PC-9 (cell line): ENCODE results near the gene OR2G2.

Source experiments
- EZH2 ChIP-seq: fragments of 200-600 bp; sonication (generic); IDR thresholded peaks from 2 replicates; pipeline ENCODE4 v1.8.0; 2017; ENCODE audit warnings: antibody characterized with exemption, low read depth
- TF ChIP-seq, protein P1 (sequence below): fragments of 200-600 bp; sonication (generic); conservative IDR thresholded peaks from 2 replicates; pipeline ENCODE4 v1.6.1; 2017; ENCODE audit warnings: mixed run types, antibody characterized with exemption, mild to moderate bottlenecking, moderate library complexity

GRCh38 chr1:247551721-247552120 is 36.4 kb upstream of the OR2G2 start:
- TF ChIP-seq, protein P1, sequence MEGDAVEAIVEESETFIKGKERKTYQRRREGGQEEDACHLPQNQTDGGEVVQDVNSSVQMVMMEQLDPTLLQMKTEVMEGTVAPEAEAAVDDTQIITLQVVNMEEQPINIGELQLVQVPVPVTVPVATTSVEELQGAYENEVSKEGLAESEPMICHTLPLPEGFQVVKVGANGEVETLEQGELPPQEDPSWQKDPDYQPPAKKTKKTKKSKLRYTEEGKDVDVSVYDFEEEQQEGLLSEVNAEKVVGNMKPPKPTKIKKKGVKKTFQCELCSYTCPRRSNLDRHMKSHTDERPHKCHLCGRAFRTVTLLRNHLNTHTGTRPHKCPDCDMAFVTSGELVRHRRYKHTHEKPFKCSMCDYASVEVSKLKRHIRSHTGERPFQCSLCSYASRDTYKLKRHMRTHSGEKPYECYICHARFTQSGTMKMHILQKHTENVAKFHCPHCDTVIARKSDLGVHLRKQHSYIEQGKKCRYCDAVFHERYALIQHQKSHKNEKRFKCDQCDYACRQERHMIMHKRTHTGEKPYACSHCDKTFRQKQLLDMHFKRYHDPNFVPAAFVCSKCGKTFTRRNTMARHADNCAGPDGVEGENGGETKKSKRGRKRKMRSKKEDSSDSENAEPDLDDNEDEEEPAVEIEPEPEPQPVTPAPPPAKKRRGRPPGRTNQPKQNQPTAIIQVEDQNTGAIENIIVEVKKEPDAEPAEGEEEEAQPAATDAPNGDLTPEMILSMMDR = no peak
- no peak for TF ChIP-seq EZH2
